CD4-positive, alpha-beta T cell (primary cell): ENCODE data around the gene CISTR. TPM values are rescaled to one million over a fixed set of nuclear protein-coding genes. Genes with fewer than 3 reads are reported as not detected.

ENCODE experiments used
- ATAC-seq: fragments of 200-7000 bp; cut with Tn5 transposase; one replicate; pipeline ENCODE4 v1.10.0; 2022; ENCODE audit warnings: mild to moderate bottlenecking; ENCODE audit not compliant: poor library complexity
- CTCF ChIA-PET: fragments of 350-600 bp; sonication (Branson Sonifier 250); formaldehyde crosslinking; loops from one replicate; lab custom pipeline; 2021; ENCODE audit warnings: antibody characterized with exemption, inconsistent platforms; lab: Charles Lee
- POLR2A ChIA-PET: fragments of 350-600 bp; sonication (Branson Sonifier 250); formaldehyde crosslinking; loops from one replicate; lab custom pipeline; 2021; ENCODE audit warnings: antibody characterized with exemption, inconsistent platforms; lab: Charles Lee
- DNase-seq, 14 experiments: peaks; one replicate each; pipeline ENCODE4 v3.0.0-alpha.2; 2013 to 2020; ENCODE audit warnings: mixed read lengths in 2 of 14
- H3K27ac ChIP-seq, 2 donors: one replicate each; pipeline versions ENCODE4 v1.5.1 to v1.7.0; 2013; ENCODE audit warnings: low read length in 2 of 2, low read depth in 1 of 2, mild to moderate bottlenecking in 1 of 2
- H3K27me3 ChIP-seq, 2 experiments: 1 replicate in 1 of 2; 2 replicates in 1 of 2; pipeline versions ENCODE4 v1.6.1 to v1.7.0; 2013; ENCODE audit warnings: low read length in 2 of 2, control low read depth in 1 of 2, mild to moderate bottlenecking in 1 of 2, moderate library complexity in 1 of 2; ENCODE audit not compliant: insufficient read depth in 2 of 2, control insufficient read depth in 1 of 2
- H3K36me3 ChIP-seq: one replicate; pipeline ENCODE4 v1.6.1; 2013; ENCODE audit warnings: low read length, control low read depth; ENCODE audit not compliant: insufficient read depth
- H3K4me1 ChIP-seq: one replicate; pipeline ENCODE4 v1.6.1; 2013; ENCODE audit warnings: low read length, control low read depth; ENCODE audit not compliant: insufficient read depth
- H3K4me3 ChIP-seq: one replicate; pipeline ENCODE4 v1.5.1; 2013; ENCODE audit warnings: mild to moderate bottlenecking, low read length, moderate library complexity
- H3K9me3 ChIP-seq, 2 experiments: 1 replicate in 1 of 2; 2 replicates in 1 of 2; pipeline versions ENCODE4 v1.6.1 to v1.7.0; 2013; ENCODE audit warnings: low read length in 2 of 2, mild to moderate bottlenecking in 2 of 2, control low read depth in 1 of 2, moderate library complexity in 1 of 2; ENCODE audit not compliant: control insufficient read depth in 1 of 2, insufficient read depth in 1 of 2
- H3K27ac Mint-ChIP-seq: one replicate; pipeline ENCODE4 v1.8.0; 2020; ENCODE audit warnings: mixed read lengths
- H3K27me3 Mint-ChIP-seq: one replicate; pipeline ENCODE4 v1.8.0; 2021; ENCODE audit warnings: mixed read lengths
- H3K36me3 Mint-ChIP-seq: one replicate; pipeline ENCODE4 v1.8.0; 2021; ENCODE audit warnings: low read depth, mixed read lengths
- H3K4me1 Mint-ChIP-seq: one replicate; pipeline ENCODE4 v1.8.0; 2021; ENCODE audit warnings: low read depth, mixed read lengths
- H3K4me3 Mint-ChIP-seq: one replicate; pipeline ENCODE4 v1.8.0; 2020; ENCODE audit warnings: mild to moderate bottlenecking, mixed read lengths
- H3K9me3 Mint-ChIP-seq: one replicate; pipeline ENCODE4 v1.8.0; 2020; ENCODE audit warnings: mixed read lengths
- CTCF ChIP-seq: fragments of 200-600 bp; IDR thresholded peaks from one replicate; pipeline ENCODE4 v1.8.0; 2022; ENCODE audit warnings: antibody characterized with exemption, mild to moderate bottlenecking
- intact Hi-C, 2 experiments: fragments of 100-400 bp; cut with DNase I in 1 of 2; cut with micrococcal nuclease in 1 of 2; formaldehyde crosslinking; loops; one replicate each; pipeline versions ENCODE4 v1.15.1 to v1.9.0; 2023 to 2025; cut with DNase I, micrococcal nuclease
- total RNA-seq, 174 experiments: library from RNA in 2 of 174; stranded (reverse) in 2 of 174; gene quantifications; one replicate each; pipeline ENCODE4 v1.2.3 and lab custom pipeline; 2021 to 2026

Gene CISTR
- total RNA-seq, 2 experiments from 2014 or later: not detected

GRCh38 chr12:53713516-53713915, 38.3 kb downstream of the CISTR start:
- no peak overlapping the region for H3K4me3 Mint-ChIP-seq
- DNase-seq: no peak
- H3K4me1 Mint-ChIP-seq: no peaks in the 10 kb centered on the region
- no peak for TF ChIP-seq CTCF
- H3K27ac Mint-ChIP-seq: no peak overlapping the region
- H3K27me3 ChIP-seq: no peaks in the 10 kb centered on the region
- no peaks in the 10 kb centered on the region for H3K4me1 ChIP-seq
- CTCF ChIA-PET: no interaction called here
- intact Hi-C loops: no loop called here
- H3K4me3 ChIP-seq: no peak overlapping the region
- no peaks in the 10 kb centered on the region for H3K27me3 Mint-ChIP-seq
- POLR2A ChIA-PET: interaction anchor here (1.5 kb wide), 1 partner anchor 14 kb away, joined by 4 read pairs; the partner anchor contains the start of gene CALCOCO1
- no peaks in the 10 kb centered on the region for H3K9me3 Mint-ChIP-seq
- no peaks in the 10 kb centered on the region for H3K9me3 ChIP-seq
- H3K36me3 ChIP-seq: peaks cover 51% of the 10 kb centered on the region
- no peak overlapping the region for H3K27ac ChIP-seq
- H3K36me3 Mint-ChIP-seq: peaks cover 66% of the 10 kb centered on the region
- ATAC-seq: no peak

DNA sequence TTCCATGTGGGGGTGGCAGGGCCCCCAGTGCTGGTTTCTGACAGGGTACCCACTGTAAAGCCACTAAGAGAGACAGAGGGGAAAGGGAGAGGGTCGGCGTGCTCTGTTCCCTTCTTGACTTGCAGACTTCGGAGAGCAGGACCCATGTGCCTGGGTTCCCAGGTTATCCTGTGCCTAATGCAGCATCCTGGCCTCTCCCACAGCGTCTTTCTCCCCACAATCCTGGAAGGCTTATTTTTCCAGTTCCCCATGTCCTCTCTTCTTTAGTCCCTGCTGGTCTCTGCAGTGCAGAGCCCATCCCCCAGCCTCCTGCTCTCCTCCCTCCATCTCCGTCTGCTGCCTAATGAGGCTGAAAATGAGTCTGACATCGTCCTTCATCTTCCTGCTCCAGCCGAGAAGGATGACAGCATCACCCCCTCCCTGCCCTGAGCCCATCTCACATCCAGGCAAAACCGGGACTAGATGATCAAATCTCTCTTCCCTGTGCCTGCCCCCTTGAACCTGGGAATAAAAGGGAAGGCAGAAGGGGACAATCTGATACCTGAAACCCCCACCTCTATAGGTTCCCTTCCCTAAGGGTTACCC, 39.6 kb downstream of the CISTR start:
- Histone ChIP-seq H3K27me3 (no peaks in the 10 kb centered on the region), H3K36me3 (peaks cover 45% of the 10 kb centered on the region), H3K9me3 (no peaks in the 10 kb centered on the region), H3K27ac (no peak overlapping the region), H3K4me1 (no peaks in the 10 kb centered on the region), H3K4me3 (no peak overlapping the region)
- no peak for TF ChIP-seq CTCF
- H3K27ac Mint-ChIP-seq: no peak overlapping the region
- ChIA-PET POLR2A (no interaction called here), CTCF (no interaction called here)
- no peak for DNase-seq
- H3K4me1 Mint-ChIP-seq: no peaks in the 10 kb centered on the region
- no peaks in the 10 kb centered on the region for H3K9me3 Mint-ChIP-seq
- no peak overlapping the region for H3K4me3 Mint-ChIP-seq
- peaks cover 5% of the 10 kb centered on the region for H3K27me3 Mint-ChIP-seq
- no peak for ATAC-seq
- H3K36me3 Mint-ChIP-seq: peaks cover 61% of the 10 kb centered on the region
- intact Hi-C loops: no loop called here

DNA sequence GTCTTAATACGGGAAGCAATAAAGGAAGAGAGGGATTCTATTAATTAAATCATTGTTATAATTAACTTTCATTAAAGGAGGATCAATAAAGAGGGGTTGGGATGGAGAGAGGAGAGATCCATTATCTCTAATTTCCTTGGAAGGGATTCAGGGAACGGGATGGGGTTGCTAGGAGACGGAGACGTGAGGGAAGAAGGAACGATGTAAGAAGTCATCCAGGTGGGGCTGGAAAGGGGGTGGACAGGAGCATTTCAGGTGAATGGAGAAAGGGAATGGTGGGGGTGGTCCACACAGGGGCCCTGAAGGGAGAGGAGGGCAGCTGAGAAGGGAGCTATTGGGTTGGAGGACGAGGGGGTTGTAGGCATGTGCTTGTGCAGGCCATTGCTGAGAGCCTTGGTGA, 41.7 kb downstream of the CISTR start:
- no peaks in the 10 kb centered on the region for H3K4me1 Mint-ChIP-seq
- no peak overlapping the region for H3K4me3 Mint-ChIP-seq
- peaks cover 42% of the 10 kb centered on the region for H3K36me3 Mint-ChIP-seq
- Histone ChIP-seq H3K4me1 (no peaks in the 10 kb centered on the region), H3K27ac (no peak overlapping the region), H3K4me3 (no peak overlapping the region), H3K27me3 (no peaks in the 10 kb centered on the region), H3K9me3 (no peaks in the 10 kb centered on the region), H3K36me3 (peaks cover 28% of the 10 kb centered on the region)
- ATAC-seq (no peak), DNase-seq (no peak)
- POLR2A ChIA-PET: no interaction called here
- intact Hi-C loops: no loop called here
- CTCF ChIA-PET: no interaction called here
- H3K27me3 Mint-ChIP-seq: peaks cover 22% of the 10 kb centered on the region
- no peak for TF ChIP-seq CTCF
- no peak overlapping the region for H3K27ac Mint-ChIP-seq
- H3K9me3 Mint-ChIP-seq: no peaks in the 10 kb centered on the region
